Measurements from ENCODE around the gene MCM5.

GRCh38 chr22:35399678-35400500 is at the start of gene MCM5:
- TF ChIP-seq YY1 (IDR thresholded peaks at IDR 0.05; ENCODE audit: insufficient read depth, insufficient read length) (peak; percentile 70), SUZ12 (IDR thresholded peaks at IDR 0.05; ENCODE audit: extremely low read depth, insufficient read depth, insufficient read length) (no peak), ZNF274 (IDR thresholded peaks at IDR 0.05; ENCODE audit: low read depth, low read length) (no peak)
